GM18511 (cell line): ENCODE measurements around the gene KIAA1549.

Experiments used
- ATAC-seq: cut with Tn5 transposase; IDR thresholded peaks from one replicate; pipeline ENCODE4 v1.9.1; 2021; ENCODE audit warnings: mild to moderate bottlenecking, moderate library complexity; ENCODE audit not compliant: unreplicated experiment

Gene KIAA1549

DNA sequence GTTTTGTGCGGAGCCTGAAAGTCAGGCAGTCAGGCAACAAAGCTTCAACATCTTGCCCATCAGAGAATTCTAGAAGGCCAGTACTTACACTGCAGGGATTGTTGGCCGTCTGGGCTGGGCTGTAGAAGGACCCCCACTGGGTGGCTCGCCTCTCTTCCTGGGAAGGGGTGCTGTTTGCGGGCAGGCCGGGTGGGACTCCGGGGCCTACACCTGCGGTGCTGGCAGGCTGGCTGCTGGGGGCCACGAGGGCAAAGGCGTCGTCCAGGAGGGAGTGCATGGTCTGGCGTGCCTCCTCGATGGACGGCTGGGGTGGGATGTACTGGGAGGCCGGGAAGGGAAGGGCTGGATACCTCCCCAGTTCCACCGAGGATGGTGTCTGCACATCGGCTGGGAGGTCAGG, 120.1 kb downstream of the KIAA1549 start:
- ATAC-seq, result no peak

DNA sequence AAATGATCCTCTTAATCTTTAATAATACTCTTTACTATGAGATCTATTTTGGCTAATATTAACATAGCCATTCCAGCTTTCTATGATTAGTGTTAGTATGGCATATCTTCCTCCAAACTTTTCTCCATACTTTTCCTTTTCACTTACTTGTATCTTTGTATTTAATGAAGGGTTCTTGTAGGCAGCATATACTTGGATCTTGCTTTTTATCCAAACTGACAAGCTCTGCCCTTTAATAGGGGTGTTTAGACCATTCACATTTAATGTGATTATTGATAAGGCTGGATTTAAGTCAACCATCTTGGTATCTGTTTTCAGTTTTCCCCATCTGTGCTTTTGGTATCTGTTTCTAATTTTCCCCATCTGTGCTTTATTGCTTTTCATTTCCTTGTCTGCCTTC, 123.5 kb downstream of the KIAA1549 start:
- no peak for ATAC-seq

DNA sequence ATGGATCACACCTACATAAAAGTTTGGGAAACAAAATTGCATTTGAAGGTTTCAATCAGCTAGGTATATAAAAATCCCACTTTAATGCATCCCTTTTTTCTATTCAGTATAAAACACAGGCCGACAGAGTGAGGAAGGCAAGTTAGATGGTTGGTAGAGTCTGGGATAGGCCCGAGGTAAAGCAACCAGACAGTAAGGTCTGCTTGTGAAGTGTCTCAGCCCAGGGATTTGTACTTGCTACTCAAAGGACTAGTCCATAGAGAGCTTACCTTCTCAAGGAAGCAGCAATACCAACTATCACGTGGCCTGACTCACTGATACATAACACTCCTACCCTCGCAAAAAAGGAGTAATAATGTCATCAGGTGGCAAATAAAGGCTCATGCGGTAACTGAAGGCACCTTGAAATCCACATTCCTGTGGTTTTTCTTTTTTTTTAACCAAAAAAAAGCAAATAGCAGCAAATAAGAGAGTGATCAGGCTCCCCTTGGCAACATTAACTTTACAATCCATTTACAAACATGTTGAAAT, 127.0 kb downstream of the KIAA1549 start:
- no peak for ATAC-seq

DNA sequence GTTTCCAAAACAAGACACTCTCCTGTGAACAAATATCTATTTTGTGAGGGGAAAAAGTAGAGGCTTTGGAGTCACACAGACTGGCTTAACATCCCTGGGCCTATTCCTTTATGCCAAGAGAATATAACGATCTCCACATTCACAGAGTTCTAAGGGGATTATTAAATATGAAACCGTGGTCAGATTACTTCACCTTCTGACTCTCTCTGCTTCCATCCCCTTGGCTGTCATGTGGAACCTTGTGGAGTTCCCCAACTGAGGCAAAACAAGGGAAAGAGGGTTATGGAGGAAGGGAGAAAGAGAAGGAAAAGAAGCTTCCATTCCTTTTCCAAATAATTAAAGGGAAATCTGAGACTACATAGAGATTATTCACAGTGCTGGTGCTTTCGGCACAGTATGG, 127.7 kb downstream of the KIAA1549 start:
- no peak for ATAC-seq

DNA sequence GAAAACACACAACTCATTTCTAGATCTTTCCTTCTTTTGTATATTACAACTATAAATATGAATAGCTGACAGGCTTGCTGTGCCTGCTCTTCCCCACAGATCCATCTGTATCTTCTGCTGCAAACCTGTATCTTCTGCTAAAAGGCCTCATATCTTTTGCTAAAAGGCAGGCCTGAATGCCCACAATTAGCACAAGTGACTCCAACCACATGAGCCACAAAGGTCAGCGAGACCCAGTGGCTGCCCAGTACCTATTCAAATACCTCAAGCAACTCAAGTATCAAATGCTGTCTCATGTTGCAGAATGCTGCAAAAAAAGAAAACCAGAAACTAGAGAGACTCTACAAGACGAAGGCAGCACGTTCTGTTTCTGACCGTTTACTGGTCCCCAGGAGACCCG, 128.7 kb downstream of the KIAA1549 start:
- ATAC-seq, result no peak

DNA sequence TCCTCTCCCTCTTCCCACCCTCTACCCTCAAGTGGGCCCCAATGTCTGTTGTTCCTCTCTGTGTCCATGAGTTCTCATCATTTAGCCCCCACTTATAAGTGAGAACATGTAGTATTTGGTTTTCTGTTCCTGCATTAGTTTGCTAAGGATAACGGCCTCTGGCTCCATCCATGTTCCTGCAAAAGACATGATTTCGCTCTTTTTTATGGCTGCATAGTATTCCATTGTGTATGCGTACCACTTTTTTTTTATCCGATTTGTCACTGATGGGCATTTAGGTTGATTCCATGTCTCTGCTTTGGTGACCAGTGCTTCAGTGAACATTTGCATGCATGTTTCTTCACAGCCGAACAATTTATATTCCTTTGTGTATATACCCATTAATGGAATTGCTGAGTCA, 131.5 kb downstream of the KIAA1549 start:
- ATAC-seq, result no peak

DNA sequence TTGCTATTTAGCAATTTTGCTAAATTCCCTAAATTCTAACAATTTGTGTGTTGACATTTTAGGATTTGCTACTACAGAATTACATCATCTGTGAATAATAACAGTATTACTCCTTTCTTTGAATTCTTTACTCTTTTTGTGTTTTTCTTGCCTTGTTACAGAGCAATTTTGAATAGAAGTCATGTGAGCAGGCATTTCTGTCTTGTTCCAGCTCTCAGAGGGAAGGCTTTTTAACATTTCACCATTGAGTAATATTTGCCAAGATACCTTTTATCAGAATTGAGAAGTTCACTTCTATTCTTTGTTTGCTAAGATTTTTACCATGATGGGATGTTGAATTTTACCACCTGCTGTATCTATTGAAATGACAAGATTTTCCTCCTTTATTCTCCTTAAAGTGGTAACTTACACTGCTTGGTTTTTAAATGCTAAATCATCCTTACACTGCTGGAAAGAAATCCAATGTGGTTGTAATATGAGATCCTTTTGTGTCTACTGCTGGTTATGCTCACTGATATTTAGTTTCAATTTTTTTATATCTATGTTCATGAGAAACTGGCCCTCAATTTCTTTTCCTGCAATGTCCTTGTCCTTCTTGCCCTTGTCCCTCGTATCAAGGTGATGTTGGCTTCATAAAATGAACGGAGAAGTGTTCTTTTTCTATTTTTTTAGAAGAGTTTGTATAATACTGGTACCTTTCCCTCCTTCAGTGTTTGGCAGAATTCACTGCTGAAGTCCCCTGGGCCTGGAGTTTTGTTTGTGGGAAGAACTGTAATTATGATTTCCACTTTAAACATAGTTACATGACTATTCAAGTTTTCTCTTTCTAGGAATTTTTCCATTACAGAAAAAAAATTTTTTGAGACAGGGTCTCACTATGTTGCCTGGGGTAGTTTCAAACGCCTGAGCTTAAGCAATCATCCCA, 132.9 kb downstream of the KIAA1549 start:
- no peak for ATAC-seq

DNA sequence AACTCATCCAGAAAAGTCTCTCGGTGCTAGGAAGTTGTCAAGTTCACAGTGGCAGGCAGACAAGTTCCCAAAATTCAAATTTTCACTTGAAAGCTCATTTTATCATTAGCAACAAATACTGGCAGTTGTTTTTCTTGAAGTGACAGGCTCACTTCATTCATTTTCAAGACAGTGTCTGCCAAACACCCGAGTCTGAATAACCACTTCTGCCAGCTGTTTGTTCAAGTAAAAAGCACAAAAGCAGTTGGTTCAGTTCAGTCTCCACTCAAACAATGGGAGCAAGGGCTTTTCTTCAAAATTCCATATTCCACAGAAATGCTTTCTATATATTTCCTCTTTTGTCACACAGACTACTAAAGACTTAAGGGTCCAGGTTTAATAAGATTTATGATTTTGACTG, 135.5 kb downstream of the KIAA1549 start:
- ATAC-seq, result no peak

DNA sequence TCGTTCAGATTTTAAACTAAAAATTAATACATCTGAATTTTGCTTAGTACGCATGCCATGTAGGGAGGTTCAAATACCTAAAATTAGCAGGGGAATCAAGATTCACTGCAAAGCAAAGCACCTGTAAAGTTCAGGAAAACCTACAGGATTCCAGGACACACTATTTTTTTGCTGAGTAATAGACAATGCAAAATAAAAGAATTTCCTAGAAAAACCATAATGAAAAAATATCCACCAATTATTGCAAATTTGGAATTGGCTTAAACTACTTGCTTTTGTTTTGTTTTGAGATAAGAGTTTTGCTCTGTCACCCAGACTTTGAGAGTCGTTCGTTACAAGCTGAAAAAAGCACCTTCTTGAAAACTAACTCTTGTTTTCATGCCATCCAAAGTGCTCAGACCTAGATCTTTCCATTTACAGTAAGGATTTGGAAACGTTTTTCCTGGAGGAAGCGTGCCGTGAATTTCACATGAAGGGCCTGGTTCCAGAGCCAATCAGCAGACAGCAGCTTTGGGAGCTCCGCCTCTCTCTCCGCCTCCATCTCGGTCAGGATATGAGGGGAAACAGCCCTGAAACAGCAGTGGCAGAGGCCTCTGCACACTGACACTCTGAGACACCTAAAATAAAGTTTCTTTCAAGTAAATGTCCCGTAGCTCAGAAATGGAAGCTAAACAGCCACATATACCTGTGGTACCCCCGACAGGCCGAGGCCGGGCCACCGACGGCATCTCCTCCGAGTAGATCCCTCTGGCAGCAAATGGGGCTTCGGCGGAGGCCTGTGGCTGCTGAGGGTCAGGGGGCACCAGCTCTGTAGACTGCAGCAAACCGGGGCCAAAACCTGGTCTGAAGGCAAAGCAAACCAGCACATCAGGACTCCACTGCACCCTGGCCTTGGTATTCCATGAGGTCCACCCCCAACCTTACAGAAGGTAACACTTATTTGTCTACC, 137.3 kb downstream of the KIAA1549 start:
- no peak for ATAC-seq

DNA sequence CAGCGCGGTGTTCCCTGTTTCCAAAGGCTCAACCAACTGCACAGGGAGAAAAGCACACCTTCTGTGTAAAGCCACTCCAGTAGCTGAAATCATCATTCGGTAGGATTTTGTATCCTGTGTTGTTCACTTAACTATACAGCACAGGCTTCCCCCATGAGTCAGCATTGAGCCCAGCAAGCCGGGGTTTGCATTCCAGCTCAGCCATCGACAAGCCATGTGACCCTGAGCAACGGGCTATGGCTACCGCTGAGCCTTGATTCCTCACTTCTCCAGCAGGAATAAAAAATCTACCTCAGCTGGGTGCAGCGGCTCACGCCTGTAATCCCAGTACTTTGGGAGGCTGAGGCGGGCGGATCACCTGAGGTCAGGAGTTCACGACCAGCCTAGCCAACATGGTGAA, 139.1 kb downstream of the KIAA1549 start:
- no peak for ATAC-seq

DNA sequence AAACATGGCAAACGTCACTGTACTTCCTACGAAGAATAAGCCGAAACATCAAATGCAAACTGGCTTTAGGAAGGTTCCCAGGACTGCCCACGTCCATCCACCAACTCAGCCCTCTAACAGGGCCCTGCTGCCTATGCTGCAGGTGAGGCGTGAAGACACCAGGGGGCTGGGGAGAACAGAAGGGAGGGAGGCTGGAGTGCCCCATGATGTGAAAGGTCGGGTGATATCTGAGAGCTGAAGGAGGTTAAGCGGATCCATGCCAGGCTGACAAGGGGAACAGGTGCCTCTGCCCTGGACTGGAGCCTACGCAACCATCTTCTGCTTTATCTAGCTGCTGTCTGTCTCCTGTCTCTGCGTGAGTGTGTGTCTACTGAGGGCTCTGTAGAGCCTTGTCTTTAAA, 143.0 kb downstream of the KIAA1549 start:
- no peak for ATAC-seq

DNA sequence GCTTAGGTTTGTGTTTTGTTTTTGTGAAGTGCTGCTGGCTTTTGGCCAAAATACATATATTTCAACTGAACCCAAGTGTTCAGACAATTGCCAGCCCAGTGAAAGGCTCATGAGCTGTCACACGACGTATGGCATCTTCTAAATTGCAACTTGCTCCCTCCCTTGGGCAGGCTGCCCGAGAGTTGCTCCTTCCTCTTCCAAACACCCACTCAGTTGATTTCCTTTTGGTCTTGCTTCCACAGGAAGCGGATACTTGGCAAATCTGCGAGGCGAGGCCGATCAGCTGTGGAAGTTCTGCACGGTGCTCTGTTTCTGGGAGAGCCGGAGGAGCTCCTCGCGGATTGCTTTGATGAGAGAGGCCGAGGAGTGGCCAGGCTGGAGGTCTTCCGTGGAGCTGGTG, 143.6 kb downstream of the KIAA1549 start:
- ATAC-seq, result no peak

DNA sequence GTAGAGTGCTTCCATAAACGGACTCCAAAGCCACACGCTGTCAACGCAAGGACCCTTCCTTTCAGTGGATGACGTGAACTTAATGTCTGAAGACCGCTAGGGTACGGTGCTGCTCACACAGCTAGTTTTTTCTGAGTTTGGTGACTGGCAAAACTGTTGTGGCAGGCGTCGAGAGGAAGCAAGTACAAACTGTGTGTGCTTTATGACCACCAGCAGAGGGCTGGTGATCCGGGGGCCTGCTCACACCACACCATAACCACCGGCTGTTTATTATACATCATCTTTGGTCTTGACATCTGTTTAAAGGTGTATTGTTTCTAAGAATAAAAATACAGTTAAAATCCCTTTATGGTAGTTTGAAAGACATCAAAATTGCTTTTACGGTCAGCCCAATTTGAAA, 146.1 kb downstream of the KIAA1549 start:
- ATAC-seq, result no peak

DNA sequence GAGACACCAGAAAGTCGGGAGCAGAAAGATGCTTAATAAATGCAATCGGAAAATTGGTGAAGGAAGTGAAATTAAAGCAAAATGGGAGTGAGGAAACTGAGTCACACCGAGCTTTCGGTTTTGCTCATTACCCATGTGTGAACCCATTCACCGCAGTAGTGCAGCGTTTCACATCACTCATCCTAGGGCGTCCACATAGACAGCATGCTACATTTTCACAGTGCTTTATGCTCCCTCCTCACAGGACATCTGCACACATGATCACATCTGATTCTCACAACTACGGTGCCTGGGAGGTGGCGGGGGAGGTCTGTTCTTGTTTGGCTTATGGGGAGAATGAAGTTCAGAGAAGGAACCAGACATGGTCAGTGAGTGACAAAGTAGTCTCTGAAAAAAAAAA, 146.6 kb downstream of the KIAA1549 start:
- no peak for ATAC-seq

DNA sequence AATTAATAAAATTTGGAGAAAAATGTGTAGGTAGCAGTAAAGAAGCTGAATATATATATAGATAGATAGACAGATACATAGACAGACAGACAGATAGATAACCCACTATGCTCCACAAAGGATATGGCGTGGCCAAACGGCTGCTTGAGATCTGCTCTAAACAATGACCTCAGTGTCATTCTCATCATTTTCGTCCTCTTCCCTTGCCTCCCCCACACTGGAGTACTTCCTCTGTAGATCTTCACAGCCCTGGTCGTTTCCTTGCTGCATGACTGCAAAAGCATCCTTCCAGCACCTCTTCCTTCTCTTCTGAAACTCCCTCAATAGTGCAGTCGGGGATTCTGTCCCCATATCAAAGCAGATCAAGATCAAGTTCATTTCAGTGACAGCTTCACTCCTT, 147.6 kb downstream of the KIAA1549 start:
- no peak for ATAC-seq

DNA sequence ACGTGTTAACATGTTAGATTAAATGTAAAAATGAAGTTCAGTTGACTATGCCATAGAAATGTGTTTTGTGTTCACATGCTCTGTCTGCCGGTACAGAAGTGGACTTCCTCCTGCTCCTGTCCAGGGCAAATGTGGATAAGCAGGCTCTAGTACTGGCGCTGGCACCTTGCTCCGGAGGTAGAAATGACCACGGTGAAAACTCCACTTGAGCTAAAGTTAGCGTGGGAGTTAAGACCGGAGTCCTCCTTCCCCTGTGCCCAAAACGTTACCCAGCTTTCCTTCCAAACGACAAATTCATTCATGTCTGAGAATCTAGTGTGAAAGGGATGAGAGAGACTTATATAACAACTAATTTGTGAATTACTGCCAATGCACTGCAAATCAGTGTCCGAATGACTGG, 148.2 kb downstream of the KIAA1549 start:
- no peak for ATAC-seq

DNA sequence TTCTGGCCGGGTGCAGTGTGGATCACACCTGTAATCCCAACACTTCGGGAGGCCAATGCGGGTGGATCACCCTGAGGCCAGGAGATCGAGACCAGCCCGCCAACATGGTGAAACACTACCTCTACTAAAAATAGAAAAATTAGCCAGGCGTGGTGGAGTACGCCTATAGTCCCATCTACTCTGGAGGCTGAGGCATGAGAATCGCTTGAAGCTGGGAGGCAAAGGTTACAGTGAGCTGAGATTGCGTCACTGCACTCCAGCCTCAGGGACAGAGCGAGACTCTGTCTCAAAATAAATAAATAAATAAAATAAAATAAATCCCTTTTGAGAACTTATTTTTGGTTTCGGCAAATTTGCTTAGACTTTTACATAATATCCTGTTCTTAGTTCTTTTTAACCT, 151.9 kb downstream of the KIAA1549 start:
- ATAC-seq, result no peak

DNA sequence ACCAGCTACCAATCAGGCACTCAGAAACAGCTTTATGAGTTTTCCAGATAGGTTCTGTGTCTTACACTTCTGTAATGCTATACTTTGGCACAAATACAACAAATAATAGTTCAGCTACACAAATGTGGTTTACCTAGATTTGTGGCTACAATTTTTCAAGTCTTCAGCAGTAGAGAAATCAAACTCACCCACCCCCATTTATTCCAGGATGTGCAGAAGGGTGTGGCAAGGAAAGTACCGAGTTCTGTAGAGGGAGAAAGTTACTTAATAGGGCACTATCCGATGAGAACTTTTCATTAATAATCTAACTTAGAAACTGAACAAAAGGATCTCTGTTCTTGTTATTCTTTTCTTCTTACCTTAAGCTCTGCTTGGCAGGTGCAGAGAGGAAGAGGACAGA, 152.9 kb downstream of the KIAA1549 start:
- ATAC-seq, result no peak

DNA sequence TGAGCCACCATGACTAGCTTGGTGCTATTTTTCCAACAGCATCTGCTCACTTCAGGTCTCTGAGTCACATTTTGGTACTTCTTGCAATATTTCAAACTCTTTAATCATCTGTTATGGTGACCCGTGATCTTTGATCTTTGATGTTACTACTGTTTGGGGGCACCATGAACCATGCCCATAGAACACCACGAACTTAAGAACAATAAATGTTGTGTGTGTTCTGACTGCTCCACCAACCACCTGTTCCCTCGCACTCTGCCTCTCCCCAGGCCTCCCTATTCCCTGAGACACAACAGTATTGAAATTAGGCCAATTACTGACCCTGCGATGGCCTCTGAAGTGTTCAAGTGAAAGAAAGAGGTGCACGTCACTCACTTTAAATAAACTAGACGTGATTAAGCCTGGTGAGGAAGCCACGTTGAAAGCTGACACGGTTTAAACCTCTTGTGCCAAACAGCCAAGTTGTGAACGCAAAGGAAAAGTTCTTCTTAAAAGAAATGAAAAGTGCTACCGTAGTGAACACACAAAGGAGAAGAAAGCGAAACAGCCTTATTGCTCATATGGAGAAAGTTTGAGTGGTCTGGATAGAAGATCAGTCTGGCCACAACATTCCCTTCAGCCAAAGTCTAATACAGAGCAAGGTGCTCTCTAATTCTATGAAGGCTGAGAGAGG, 156.0 kb downstream of the KIAA1549 start:
- ATAC-seq, result no peak

DNA sequence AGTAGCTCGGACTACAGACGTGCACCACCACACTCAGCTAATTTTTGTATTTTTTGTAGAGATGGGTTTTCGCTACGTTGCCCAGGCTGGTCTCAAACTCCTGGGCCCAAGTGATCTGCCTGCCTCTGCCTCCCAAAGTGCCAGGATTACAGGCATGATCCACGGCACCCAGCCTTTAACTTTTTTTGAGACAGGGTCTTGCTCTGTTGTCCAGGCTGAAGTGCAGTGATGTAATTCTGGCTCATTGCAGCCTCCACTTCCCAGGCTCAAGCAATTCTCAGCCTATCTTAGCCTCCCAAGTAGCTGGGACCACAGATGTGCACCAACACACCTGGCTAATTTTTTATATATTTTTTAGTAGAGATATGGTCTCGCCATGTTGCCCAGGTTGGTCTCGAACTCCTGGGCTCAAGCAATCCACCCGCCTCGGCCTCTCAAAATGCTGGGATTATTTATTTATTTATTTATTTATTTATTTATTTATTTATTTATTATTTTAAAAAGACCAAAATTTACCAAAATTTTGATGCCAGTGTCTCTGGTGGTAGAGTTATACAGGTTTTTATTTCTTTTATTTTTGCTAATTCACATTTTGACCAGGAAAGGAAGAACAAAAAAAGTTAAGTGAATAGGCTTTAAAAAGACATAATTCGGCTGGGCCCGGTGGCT, 158.2 kb downstream of the KIAA1549 start:
- ATAC-seq, result no peak
